ENCODE measurements around the gene HLA-G. TPM values are rescaled to one million over a fixed set of nuclear protein-coding genes. Genes with fewer than 3 reads are reported as not detected.

HLA-G gene
- total and polyA plus RNA-seq, 2 of the 4 experiments (the other 2 are of a cell fraction): not detected

- no peak overlapping the region for H2BK20ac ChIP-seq (ENCODE audit: low read depth, low read length)
- H3K56ac ChIP-seq (ENCODE audit: extremely low read depth, insufficient read depth, low read length): no peak overlapping the region
- no peaks in the 10 kb centered on the region for H3K9me1 ChIP-seq (ENCODE audit: insufficient read depth, low read length)
- H3K4ac ChIP-seq (ENCODE audit: low read depth, low read length): no peak overlapping the region
- no peak overlapping the region for H2BK120ac ChIP-seq (ENCODE audit: low read depth, low read length)
- no peak overlapping the region for H3K23ac ChIP-seq (ENCODE audit: low read depth, low read length)
- H3K36me3 ChIP-seq (ENCODE audit: control insufficient read depth, insufficient read depth, low read length): no peaks in the 10 kb centered on the region
- H2AK9ac ChIP-seq (replicated peaks; ENCODE audit: low read depth, low read length, poor library complexity): no peak overlapping the region
- no peak overlapping the region for H2AK5ac ChIP-seq (ENCODE audit: low read depth, low read length)
- H4K8ac ChIP-seq (ENCODE audit: low read depth in 2 of 2, low read length in 2 of 2): no peak overlapping the region
- in situ Hi-C loops (cut with MboI; ENCODE audit: low sequenced_read_pairs): loop anchor here (5.0 to 10.0 kb wide), 2 partner anchors 162 to 289 kb away; partner anchors contain the start of gene TRIM40
- DNase-seq: no peak
- no peak overlapping the region for H3K9ac ChIP-seq (ENCODE audit: low read depth, low read length)
- dilution Hi-C loops (cut with HindIII; ENCODE audit: low sequenced_read_pairs, unreplicated experiment): no loop called here
- no peaks in the 10 kb centered on the region for H3K9me3 ChIP-seq (ENCODE audit: control insufficient read depth, insufficient read depth, low read length)
- TF ChIP-seq CTCF (conservative IDR thresholded peaks at IDR 0.05; ENCODE audit: low read depth, low read length) (no peak), RCOR1 (IDR thresholded peaks at IDR 0.05; ENCODE audit: insufficient replicate concordance, low read length) (no peak)
- H4K20me1 ChIP-seq (ENCODE audit: insufficient read depth, low read length): no peaks in the 10 kb centered on the region
- no peak overlapping the region for H3K27ac ChIP-seq (ENCODE audit: insufficient read depth, low read length)
- no peak overlapping the region for H2AFZ ChIP-seq (replicated peaks; ENCODE audit: low read length, poor library complexity)
- CTCF ChIA-PET: no interaction called here
- H3K4me1 ChIP-seq (ENCODE audit: control insufficient read depth, insufficient read depth, low read length): no peaks in the 10 kb centered on the region; the same call in 1 of the 2 replicates
- no CpG with 5 or more reads among the region's 2 CpGs for WGBS, 2 experiments (ENCODE audit: extremely low coverage in 2 of 2, insufficient read length in 1 of 2)
- no peak overlapping the region for H3K4me2 ChIP-seq (ENCODE audit: low read depth, low read length)
- no peak for ATAC-seq (ENCODE audit: low read depth)
- no peak overlapping the region for H2BK5ac ChIP-seq (ENCODE audit: low read depth, low read length, poor library complexity, severe bottlenecking)
- intact Hi-C loops (cut with micrococcal nuclease): no loop called here
- no peak overlapping the region for H3K4me3 ChIP-seq (ENCODE audit: insufficient read depth, low read depth, low read length)
- BruUV-seq (replicated peaks): no TSS peak
- no peak overlapping the region for H3K18ac ChIP-seq (ENCODE audit: low read depth, low read length)
- no peak overlapping the region for H4K5ac ChIP-seq (ENCODE audit: low read depth, low read length)
- peaks cover 15% of the 10 kb centered on the region for H3K27me3 ChIP-seq (ENCODE audit: control insufficient read depth, insufficient read depth, low read length)
- no peaks in the 10 kb centered on the region for H3K79me1 ChIP-seq (ENCODE audit: low read depth in 1 of 2, low read length in 2 of 2)
- no peak overlapping the region for H3K14ac ChIP-seq (replicated peaks; ENCODE audit: low read depth, low read length)
- H4K91ac ChIP-seq (ENCODE audit: insufficient read depth, low read depth, low read length): no peak overlapping the region
- POLR2A ChIA-PET (ENCODE audit: unreplicated experiment): no interaction called here
- no peak overlapping the region for H2BK15ac ChIP-seq (ENCODE audit: low read depth, low read length)
Observed at GRCh38 chr6:29845405-29846006, 17.9 kb downstream of the HLA-G start.

All from IMR-90 (cell line).